ELR (cell line): Measurements from ENCODE around the gene ARRDC2.

ENCODE experiments used
- DNase-seq: peaks from one replicate; pipeline ENCODE4 v3.0.0-alpha.2; 2015; ENCODE audit warnings: low read depth

Gene ARRDC2

DNA sequence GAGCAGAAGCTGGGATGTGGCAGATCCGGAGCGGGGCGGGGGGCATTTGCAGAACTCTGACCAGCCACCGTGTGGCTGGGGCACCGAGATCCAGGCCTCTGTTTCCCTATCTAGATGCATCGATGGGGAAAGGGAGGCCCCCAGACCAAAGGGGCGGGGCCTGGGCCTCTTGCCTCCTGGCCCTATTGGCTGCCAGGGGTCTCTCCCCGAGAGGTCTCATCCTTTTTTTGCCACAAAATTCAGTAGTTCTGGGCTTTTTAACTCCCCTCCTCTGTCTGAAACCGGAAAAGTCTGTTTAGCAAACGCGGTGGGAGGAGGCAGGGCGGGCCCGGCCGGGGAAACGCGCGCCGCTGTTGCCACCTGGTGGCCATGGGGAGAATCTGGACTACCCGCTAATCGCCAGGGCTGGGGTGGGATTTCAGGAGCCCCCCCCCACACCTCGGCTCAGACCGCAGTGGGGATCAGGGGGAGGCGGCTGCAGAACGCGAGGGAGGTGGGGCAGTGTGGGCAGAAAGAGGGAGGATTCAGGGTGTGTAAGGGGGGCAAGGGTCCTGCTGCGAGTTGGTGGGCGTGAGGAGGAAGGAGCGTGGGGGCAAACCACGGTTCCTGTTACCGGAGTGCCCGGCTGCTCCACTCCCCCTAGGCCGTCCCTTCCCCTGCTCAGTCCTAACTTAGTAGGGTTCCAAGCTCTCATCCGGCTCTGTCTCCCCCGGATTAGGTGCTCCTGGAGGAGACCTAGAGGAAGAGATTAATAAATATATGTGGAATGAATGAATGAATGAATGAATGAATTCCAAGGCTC lies 50.4 kb downstream of the ARRDC2 start:
- peak; percentile 80 for DNase-seq

DNA sequence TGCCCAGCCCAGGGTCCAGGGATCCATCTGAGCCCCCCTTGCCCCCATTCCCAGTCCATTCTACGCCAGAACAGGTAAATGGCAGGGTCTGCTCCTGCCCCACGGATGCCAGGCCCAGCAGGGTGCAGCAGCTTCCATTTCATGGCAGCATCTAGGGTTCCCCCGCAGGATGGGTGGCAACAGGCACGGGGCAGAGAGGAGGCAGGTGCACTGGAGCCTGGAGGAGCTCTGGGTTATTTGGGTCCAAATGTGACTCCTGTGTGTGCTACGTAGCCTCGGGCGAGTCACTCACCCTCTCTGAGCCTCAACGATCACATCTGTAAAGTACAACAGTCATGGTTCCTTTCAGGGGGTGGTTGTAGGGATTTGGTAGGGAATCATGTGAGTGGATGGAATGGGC lies 51.3 kb downstream of the ARRDC2 start:
- DNase-seq, result no peak

DNA sequence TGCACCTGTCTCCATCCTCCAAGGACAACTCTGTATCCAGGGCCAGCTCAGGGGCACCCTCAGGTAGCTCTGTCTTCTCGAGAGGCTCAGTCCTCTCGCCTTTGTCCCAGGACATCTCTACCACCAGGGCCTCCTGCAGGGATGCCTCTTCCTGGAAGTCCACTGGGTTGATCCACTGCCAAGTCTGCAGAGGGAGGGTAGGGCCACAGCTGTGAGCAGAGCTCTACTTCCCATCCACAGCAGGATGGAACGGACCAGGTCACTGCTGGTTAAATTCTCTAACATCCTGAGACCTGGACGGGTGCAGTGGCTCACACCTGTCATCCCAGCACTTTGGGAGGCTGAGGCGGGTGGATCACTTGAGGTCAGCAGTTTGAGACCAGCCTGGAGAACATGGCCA lies 51.9 kb downstream of the ARRDC2 start:
- no peak for DNase-seq

DNA sequence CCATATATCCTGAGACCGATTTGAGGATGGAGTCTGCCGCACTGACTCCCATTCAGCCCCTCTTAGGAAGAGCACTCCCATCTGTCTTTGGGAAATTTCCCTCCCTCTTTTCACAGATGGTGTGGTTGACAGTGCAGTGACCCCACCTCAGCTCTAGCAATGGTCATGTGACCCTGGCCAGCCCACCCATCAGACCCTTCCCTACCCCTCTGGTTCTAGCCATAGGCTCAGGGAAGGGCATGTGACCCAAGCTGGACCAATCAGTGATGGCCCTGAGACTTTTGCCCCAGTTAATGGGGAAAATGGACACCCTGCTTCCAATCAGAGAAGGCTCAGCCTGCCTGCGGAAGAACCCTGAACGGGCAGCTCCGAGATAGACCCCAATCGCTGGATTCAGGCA lies 52.5 kb downstream of the ARRDC2 start:
- DNase-seq, result no peak

DNA sequence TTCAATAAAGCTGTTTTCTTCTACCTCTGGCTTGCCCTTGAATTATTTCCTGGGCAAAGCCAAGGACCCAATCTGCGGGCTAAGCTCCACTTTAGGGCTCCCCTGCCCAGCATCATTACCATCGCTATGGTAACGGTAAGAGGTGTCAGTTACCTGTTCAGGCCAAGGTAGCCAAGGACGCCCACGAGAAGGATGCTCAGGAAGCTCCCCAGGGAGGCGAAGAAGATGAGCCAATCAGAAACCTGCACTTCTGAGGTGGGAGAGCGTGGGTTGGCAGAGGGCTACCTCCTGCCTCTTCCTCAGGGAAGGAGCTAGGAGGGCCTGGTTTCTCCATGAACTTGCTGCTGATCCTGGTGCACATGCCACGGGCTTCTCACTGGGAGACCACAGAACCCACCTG lies 54.1 kb downstream of the ARRDC2 start:
- DNase-seq, result no peak

DNA sequence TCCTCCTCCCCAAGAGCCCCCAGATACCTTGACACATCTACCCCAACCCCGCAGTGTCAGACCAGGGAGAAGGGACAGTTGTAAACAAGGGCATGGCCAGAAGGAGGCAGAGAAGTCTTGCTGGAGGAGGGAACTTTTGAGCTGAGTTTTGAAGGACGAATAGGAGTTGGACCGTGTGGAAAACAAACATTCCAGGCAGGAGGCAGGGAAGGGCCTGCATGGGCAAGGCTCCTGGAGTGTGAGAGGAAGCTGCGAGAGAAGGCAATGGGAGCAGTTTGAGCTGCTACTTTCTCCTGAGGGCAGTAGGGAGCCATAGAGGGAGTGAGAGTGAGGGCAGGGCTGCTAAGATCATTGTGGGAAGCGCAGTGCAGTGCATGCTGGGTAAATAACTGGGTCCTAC lies 55.5 kb downstream of the ARRDC2 start:
- DNase-seq, result peak; percentile 58
